ENCODE data around the gene WDR1.

Gene WDR1

DNA sequence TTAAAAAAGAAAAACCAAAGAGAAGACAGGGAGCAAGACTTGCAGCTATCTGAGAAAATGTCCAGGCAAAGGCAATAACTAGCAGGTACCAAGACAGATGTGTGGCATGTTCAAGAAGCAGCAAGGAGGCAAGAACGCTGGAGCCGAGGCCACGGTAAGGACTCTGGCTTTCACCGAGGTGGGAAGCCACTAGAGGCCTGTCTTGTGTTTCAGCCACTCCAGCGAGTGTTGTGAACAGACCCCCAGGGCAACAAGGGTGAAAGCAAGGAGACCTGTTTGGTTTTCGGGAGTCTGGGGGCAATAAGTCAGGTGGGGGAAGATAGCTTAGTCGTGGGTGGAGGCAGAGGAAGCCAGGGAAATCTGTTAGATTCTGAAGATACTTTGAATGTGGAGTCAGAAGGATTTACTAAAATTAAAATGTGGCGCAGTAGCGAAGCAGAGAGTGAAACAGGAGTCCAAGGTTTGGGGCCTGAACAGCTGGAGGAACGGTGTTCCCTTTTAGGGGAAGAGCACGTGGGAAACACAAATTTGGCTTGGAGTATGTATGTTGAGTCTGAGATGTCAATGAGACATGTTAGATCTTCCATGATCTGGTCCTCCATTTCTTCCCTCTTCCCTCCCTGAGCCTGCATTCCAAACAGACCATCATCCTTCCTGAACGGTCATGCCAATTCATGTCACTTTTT is 3.1 kb downstream of the WDR1 start:
- no peak for DNase-seq

DNA sequence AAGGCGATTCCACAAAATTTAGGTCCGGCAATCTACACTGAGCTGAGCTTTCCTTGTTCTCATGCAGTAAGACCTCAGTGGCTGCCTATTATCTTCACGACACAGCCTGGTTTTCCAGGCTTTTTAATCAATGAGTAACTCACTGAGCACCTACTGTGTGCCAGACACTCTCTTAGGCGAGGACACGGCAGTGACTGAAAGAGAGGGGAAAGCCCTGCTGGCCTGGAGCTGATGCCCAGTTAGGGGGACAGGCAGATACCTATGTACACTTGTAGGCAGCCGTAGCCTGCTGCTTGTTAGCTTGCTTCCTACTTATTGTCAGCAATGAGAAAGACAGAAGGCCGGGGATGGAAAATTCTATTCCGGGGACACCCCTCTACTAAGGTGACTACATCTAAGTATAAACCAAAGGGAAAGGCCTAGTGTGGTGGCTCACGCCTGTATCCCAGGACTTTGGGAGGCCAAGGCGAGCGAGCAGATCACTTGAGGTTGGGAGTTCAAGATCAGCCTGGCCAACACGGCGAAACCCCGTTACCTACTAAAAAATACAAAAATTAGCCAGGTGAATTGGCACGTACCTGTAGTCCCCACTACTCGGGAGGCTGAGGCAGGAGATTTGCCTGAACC is 3.8 kb downstream of the WDR1 start:
- DNase-seq = no peak

DNA sequence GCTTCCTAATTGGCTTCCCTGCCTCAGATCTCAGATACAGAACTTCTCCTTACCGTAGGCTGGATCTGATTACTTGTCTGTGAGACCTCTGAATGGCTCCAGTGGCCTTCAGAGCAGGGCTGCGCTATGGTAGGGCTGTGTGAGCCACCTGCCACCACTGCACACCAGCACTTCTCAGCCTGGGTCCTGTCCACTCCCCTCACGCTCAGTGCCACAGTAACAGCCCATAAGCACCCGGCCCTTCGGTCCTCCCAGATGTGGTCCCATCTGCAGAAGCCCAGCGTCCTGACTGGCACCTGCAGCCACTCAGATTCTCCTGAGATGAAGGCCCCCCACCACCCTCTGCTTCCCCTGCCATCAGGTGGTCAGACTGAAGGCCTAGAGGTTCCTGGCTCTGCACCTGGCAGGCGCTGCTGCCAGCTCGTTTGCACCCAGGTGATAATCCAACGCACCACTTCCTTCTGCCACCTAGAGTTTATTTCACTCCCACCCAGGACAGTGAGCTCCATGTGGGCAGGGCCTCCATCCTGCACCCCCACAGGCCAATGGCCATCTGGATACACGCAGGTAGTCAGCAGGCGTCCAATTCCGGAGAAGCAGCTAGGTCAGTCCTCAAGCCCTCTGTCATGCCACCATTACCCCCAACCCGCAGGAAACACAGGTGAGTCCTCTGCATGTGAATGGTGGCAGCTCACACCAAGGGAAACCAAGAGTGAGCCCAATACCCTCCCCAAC is 5.4 kb downstream of the WDR1 start:
- no peak for DNase-seq

DNA sequence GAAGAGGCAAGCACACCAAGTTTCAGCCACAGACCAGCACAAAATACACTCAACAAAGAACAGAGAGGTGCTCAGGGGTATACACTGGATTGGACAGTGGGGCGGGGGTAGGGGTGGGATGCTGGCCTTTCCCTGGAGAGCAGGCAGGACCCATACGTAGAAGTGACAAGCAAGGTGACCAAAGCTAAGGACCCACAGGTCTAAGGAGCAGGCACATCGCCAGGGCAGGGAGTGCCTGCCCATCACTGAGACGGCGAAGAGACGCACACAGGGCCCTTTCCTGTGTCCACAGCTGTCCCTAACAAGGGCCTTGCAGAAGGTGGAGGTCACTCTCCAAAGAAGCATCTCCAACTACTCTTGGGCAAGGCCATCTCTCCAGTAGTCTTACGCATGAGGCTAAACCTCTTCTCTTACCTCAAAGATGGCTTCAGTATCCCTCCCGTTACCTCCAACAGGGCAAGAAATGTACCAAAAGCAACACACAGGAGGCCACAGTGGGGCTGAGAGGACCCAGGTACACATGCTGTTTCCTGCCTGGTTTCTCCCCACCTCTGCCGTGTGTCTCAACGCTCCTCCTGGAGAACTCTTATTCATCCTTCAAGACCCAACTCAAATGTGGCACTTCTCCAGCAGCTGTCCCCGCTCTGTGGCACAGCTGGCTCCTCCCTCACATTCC is 6.5 kb downstream of the WDR1 start:
- no peak for DNase-seq

DNA sequence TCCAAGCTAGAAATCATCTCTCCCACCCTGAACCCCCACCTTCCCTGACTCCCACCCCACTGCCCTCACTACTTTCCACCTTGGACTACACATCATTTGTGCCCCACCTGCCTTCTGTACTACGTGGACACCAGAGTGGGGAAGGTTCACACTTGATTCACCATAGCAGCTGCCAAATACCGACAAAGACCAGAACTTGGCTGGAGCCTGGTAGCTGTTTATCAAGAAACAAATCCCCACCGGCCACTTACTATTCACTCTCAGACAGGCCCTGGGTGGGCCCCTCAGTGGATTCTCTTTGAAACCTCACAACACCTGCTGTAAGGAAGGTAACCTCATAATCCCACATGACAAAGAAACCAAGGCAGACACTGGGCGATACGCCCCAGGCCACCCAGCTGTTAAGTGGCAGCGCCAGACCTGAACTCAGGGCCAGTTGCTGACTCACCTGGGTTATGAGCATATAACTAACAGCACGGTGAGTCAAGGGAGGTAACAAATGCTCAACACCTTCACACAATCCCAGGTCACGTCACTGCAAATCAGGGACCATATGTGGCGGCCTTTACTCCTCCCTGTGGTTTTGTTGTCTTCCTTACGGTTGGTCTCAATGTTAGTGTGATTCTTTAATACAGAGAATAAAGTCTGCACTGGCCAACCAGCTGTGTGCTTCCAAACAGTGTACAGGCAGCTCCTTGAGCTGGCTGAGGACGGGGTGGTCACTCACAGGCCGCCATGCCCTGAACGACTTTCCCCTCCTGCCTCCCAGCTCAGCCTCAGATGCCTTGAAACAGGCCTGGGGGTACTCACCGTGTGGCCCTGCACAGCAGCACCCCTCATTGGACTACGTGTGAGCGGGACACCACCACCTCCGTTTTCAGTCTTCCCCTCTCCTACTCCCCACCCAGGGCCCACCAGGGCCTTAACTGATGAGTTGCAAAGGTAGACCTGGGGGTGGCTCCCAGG is 7.5 kb downstream of the WDR1 start:
- no peak for DNase-seq

DNA sequence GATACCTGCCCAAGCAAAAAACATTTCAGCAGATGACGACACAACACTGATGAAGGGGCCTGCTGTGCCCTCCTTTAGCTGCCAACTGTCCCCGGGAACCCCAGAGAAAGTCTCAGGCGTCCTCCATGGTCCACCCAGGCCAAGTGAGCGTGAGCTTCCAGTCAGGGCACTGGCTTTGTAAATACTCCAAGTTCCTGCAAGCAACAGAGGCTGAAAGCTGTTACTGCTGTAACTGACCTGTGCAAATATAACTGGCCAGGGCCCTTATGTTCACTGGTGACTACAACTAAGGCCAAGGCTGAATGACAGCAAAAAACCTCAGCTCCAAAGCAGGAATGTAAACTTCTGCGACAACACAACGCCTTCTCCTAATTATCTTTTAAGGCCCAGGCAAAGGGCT is 8.2 kb downstream of the WDR1 start:
- no peak for DNase-seq

DNA sequence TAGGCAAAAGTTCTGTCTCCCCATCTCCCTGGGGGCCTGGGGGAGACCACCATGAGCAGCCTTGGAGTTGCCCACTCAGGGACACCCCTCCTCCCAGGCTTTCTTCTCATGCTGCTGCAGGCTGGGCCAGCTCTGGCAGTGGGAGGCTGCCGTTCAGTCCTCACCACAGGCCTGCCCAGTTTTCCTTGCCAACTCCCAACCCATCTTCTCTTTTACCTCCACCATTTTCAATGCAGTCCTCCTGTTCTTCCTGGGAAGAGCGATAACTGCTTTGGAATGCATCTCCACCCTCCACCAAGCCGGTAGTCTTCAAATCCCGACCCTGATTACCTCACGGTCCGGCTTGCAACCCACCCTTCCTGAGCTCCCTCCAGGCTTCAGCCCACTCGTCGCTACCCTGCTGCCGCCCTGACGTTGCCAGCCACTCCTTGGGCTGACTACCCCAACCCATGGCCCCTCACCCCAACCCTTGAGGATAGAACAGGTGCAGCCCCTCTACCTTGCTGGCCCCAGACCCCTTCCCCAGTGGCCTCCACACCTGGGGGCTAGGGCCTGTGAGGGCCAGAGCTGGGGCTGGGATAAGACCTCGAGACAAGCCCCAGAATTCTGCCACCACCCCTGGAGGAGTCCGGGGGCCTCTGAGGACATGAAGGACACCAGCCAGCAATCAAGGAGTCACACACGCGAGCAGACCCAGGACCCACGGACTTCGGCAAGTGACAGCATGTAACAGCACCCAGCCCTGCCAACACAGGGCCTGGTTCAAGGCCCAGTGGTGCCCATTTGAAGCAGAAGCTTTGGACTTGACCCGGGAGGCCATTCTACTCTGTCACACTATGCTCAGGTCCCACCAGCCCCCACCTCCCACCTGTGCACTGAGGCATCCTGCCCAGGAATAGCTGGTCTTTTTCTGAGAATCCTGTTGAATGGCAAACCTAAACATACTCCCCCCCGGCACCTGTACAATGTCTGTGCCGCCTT is 9.2 kb downstream of the WDR1 start:
- DNase-seq = no peak

DNA sequence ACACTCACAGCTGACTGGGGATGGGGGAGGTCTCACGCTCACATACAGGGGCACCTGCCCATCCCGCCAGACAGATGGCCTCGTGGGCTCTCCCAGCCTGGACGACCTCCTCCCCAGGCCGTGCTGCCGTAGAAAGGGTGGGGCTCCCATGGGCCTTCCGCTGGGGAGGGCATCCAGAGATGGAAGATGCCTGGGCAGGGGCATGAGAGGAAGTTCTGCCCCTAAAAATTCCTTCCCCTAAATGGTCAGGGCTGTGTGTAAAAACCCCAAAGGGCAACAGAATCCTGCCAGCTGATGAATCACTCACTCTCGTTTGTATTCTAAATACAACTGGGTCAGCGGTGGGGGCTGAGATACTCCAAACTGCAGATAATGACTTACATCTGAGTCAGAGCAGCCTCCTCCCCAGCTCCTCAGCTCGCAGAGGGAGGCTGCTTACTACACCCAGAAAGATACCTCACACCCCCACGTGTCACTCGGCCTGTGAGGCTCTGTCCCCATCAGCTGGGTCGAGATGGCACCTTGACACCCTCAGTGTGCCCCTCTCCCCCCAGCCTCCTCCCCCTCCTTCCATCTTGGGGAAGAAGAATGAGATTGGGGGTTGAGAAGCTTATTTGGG is 10.1 kb downstream of the WDR1 start:
- peak; percentile 66 for DNase-seq

DNA sequence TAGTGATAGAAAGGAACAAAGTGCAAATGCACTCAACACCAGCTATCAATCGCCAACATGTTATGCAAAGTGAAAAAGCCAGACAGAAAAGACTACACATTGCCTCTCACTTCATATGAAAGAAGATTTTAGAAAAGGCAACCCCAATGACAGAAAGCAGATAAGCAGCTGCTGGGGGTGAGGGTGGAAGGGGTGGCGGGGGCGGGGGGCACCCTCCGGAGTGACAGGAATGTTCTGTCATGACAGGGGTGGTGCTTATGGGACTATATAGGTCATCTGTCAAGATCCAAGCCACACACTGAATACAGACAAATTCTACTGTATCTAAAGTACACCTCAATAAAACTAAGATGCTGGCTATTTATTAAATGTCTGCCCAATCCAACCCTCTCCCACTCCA is 10.7 kb downstream of the WDR1 start:
- DNase-seq = no peak

DNA sequence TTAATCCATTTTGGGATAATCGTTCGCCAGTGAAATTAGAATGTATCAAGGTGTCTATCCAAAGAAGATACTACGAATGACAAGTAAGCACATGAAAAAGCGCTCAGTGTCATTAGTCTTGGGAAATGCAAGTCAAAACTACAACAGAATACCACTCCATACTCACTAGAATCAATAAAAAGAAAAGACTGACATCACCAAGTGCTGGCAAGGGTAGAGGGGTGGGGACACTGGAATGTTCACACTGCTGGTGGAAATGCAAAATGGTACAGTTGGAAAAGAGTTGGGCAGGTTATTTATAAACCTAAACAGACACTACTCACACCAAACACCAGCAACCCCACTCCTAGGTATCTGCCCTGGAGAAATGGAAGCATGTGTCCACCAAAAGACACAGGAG is 11.2 kb downstream of the WDR1 start:
- no peak for DNase-seq

DNA sequence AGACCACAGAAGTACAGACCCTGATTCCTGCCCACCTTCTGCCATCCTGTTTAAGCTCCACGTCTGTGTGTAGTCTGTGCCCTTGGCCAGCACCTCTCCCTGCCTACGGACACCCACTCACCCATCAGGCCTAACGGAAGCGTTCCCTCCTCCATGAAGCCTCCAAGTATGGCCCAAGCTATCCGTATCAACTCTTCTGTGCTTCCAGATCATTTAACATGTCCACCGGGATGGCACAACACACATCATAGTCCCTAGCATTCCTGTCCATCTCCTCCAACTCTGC is 11.7 kb downstream of the WDR1 start:
- DNase-seq = no peak

DNA sequence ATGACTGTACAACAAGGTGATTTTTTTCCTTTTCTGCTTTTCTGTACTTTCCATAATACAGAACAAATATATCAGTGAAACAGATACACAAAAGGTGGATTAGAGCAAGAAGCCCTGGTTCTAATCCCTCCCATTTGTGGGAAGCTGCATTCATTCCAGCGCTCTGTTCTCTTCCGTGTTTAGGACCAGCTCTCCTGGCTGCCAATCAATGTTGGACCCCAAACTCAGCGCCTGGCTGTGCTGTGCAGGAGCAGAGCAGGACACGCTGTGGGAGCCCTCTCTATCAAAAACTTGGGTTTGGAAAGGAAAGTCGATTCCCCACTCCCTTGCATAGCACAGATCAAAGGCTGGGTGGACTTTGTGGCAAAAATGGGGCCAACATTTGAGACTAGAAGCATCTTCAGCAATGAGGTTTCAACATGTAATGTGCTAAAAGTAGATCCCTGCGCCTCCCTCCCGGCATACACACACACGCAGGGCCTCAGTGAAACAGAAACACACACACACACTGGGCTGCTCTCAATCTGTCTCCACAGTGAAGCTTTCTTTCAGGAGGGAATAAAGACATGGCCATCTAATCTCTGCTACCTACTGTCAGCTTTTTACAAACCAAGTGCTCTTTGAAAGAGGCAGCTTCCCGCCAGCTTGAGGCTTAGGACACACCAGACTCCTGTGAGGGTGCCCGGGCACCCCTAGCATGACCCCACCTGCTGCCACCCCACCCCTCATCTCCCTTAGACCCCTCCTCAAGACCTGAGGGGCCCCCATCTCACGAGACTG is 12.2 kb downstream of the WDR1 start:
- no peak for DNase-seq

DNA sequence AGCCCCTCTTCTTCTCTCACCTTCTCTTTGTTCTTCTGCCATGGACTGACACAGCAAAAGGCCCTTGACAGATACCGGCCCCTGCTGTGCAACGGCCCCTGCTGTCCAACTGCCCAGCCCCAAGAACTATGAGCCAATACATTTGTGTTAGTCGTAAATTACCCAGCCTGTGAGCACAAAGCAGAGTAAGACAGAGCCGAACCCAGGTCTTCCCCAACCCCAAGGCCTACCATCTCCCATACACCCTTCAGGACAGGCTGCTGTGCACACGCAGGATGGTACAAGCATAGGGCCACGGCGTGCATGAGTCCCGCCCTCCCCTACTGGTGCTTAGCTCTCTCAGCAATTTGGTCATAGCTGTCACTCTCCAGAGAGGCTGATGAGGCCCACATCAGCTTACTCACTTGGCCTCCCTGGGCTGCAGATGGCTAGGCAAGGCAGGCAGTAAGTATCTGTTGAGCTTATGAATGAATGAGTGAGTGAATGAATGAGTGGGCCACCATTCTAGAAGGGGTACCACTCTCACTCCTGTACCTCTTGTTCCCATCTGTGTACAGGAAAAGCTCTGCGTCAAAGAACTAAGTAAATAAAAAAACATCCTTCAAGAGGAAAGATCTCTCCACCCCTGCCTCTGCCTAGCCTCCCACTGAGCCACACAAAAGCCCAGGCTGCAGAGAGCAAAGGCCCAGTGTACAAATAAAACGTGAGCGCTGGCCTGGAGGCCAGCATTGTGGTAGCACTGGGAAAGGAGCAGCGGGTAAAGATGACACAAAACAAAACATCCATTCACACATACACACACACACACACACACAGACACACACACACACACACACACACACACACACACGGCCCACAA is 13.9 kb downstream of the WDR1 start:
- DNase-seq = no peak

DNA sequence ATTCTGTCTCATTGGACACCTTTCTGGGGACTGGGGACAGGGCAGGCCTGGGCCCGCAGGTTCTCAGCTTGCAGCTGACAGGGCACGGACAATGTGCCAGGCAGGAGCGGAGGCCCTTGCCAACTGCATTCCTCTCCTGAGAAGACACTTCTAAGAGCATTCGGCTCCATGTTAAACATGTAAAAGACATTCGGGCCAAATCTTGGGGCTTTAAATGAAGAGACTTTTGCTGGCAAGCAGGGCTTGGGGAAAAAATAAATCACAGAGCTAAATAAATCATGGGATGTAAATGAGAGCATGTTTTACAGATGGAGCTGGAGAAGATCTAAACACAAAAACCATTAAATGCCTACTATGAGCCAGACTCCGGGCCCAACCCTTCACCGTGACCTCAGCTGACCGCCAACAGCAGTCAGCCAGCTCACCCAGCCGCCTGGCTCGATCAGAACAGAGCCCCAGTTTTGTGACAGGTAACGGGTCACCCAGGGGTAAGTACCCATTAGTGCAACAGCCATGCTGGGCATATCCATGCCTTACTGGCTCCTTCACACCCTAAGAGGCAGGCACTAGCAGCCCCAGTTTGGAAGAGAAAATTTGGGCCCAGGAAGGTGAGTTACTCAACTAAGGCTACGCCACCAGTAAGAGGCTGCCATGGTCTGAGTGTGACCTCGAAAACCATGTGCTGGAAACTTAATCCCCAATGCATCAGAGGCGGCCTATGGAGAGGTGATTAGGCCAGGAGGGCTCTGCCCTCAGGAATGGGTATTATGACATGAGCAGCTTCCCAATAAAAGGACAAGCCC is 14.7 kb downstream of the WDR1 start:
- DNase-seq = no peak

DNA sequence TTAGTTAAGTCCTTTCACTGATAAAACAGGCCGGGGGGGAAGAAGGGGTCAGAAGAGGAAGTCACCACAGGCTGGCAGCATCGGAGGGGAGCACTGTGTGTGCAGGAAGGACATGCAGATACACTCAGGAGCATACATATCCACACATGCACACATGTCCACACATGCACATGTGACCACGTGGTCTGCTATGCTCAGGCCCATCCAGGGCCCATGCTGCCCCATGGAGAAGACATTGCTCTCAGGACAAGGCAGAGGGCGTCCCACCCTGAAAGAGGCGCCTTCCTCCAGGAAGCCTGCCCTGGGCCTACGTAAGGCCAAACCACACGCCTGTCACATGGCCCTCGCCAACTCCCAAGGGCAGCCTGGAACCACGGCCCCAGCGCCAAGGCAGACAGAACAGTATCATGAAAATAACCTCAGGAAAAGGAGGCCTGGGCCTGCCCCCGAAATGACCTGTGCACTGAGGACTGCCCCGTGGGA is 15.8 kb downstream of the WDR1 start:
- no peak for DNase-seq

DNA sequence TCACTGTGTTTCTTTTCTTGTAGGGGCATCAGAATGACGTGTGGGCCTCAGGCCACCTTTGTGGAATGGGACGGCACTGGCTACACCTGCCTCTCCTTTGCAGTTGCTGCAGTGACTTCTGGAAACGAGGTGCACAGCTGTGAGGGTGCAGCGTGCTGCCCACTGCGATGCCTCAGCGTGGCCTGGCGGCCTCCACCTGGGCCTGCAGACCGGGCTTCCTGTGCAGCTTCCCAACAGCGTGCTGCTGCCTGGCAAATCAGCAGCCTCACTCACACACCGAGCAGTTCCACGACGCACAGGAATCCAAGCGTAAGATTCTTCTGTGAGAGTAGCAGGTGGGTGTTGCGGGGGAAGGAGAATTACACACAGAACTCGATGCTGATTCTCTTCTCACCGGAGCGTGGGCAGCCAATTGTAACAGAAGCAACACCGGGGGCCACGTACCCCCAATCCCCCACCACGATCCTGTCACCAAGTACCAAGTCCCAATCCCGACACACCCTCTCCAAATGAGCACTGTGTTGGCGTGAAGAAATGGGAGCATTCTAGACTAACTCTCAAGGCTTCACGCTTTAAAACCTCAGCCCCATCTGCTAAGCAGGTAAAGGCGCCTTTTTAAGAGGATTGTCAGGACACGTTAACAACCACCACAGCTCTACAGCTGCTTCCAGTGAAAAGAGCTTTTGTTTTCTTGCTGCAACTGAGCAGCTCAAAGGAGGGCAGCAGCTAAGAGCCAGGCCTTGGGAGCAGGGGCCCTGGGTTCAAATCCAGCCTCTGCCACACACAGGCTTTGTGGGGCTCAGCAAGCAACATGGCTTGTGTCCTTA is 16.9 kb downstream of the WDR1 start:
- no peak for DNase-seq

DNA sequence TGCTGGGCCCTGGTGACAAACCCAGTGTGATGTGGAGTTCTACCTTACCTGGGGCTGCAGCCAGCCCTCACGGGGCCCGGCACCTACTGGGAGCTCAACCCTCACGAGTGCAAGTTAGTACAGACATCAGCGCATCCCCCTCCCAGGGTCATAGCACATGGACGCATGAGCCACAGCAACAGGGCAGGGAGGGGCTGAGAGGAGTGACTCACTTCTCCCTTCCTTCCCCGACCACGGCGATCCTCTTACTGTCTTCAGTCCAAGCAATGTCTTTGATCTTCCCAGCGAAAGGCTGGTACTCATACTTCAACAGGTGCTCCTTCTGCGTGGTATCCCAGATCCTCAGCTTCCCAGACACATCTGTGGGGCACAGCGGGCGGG is 17.8 kb downstream of the WDR1 start:
- DNase-seq = no peak

Data from activated CD4-positive, CD25-positive, alpha-beta regulatory T cell treated with anti-CD3 and anti-CD28 coated beads, Interleukin-2, amount 50 U/mL, for 72 hours (primary cell).